Measurements from ENCODE around the gene PALB2. TPM values are rescaled to one million over a fixed set of nuclear protein-coding genes. Genes with fewer than 3 reads are reported as not detected.

Gene PALB2
- total RNA-seq, 2 experiments from 2014 or later: 22.9 to 24.0 TPM

GRCh38 chr16:23556881-23557778 is 84.0 kb downstream of the PALB2 start, which contains the start of the genes EARS2 and UBFD1:
Gene EARS2, minus strand, starts transcription at chr16:23557350. Its CDS starts 7 bp downstream, at chr16:23557343.
Gene UBFD1, plus strand, starts transcription at chr16:23557727. Its CDS starts 16 bp downstream, at chr16:23557743.
- DNase-seq: peak; percentile 99
- Mint-ChIP-seq H3K27me3 (no peaks in the 10 kb centered on the region), H3K4me3 (peak within 1 kb of the TSS; percentile 97), H3K9me3 (no peaks in the 10 kb centered on the region), H3K36me3 (ENCODE audit: low read depth) (peaks cover 35% of the 10 kb centered on the region), H3K27ac (peak within 1 kb of the TSS; percentile 90), H3K4me1 (ENCODE audit: low read depth) (peaks cover 49% of the 10 kb centered on the region)
- ChIA-PET POLR2A (interaction anchor here (0.5 to 3.2 kb wide), 4 partner anchors 10 to 84 kb away, joined by 3 to 11 read pairs (median 3); partner anchors contain the start of gene PALB2), CTCF (interaction anchor here (0.8 to 1.4 kb wide), 5 partner anchors 19 to 52 kb away, joined by 3 to 6 read pairs (median 3); partner anchors contain the start of gene NDUFAB1)
- ATAC-seq: peak; percentile 91
- intact Hi-C loops (cut with micrococcal nuclease): no loop called here
- peak; percentile 83 for TF ChIP-seq CTCF (IDR thresholded peaks at IDR 0.05)

DNA sequence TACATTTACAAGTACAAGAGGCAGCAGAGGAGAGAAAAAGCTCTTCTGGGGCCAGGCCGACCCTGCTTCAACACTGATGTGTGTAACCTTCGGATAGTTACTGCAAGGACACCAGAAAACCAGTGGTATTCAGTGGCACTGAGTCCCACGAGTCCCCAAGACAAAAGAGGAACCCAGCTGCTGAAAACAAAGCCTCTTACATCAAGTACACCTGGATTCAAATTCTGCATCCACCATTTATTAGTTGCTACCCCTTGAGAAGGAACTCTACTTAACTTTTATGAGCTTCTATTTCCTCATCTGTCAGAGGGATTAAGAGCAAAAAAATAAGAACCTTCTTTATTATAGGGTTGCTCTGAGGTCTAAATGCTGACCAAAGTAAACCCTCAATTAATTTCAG is 86.6 kb downstream of the PALB2 start:
- Mint-ChIP-seq H3K4me3 (no peak overlapping the region), H3K4me1 (ENCODE audit: low read depth) (peaks cover 31% of the 10 kb centered on the region), H3K27ac (peak overlapping the region; percentile 49), H3K36me3 (ENCODE audit: low read depth) (peaks cover 34% of the 10 kb centered on the region), H3K27me3 (no peaks in the 10 kb centered on the region), H3K9me3 (no peaks in the 10 kb centered on the region)
- intact Hi-C loops (cut with micrococcal nuclease): no loop called here
- no peak for DNase-seq
- no peak for TF ChIP-seq CTCF (IDR thresholded peaks at IDR 0.05)
- ATAC-seq: no peak
- ChIA-PET POLR2A (interaction anchor here (0.8 to 1.1 kb wide), 4 partner anchors 14 to 76 kb away, joined by 3 read pairs; no protein-coding TSS in a partner anchor), CTCF (interaction anchor here (0.7 to 1.0 kb wide), 3 partner anchors 18 to 120 kb away, joined by 3 read pairs; no protein-coding TSS in a partner anchor)

Other genes starting within 250 kb of the PALB2 start
- gene COG7, start 188.1 kb downstream of the PALB2 start, total RNA-seq: 10 to 100 TPM; 16.4 to 16.7 TPM
- 10 to 100 TPM; 91.0 to 96.9 TPM for gene GGA2, start 130.8 kb downstream of the PALB2 start, total RNA-seq
- gene EARS2, start 84.0 kb downstream of the PALB2 start, total RNA-seq: 10 to 100 TPM; 25.7 to 29.1 TPM
- gene UBFD1, start 83.6 kb downstream of the PALB2 start, total RNA-seq: 10 to 100 TPM; 51.8 to 54.1 TPM
- gene NDUFAB1, start 45.0 kb downstream of the PALB2 start, total RNA-seq: 100 to 1,000 TPM; 157 to 162 TPM
- 10 to 100 TPM; 51.3 to 54.1 TPM for gene DCTN5, start 156 bp upstream of the PALB2 start, total RNA-seq
- gene PLK1, start 37.6 kb upstream of the PALB2 start, total RNA-seq: 10 to 100 TPM; 85.8 to 87.9 TPM
- not detected for gene ERN2, start 71.9 kb upstream of the PALB2 start, total RNA-seq
- not detected for gene CHP2, start 113.7 kb upstream of the PALB2 start, total RNA-seq
- 100 to 1,000 TPM; 101 to 105 TPM for gene PRKCB, start 194.7 kb upstream of the PALB2 start, total RNA-seq